GM23338 (cell line): ENCODE data around the gene L3MBTL2.

ENCODE experiments used
- EZH2 ChIP-seq: fragments of 200-600 bp; sonication (generic); IDR thresholded peaks from one replicate; pipeline ENCODE4 v1.8.0; 2017; ENCODE audit warnings: antibody characterized with exemption, mild to moderate bottlenecking, low read depth; ENCODE audit not compliant: unreplicated experiment
- EZH2phosphoT487 ChIP-seq: fragments of 200-600 bp; sonication (generic); IDR thresholded peaks from one replicate; pipeline ENCODE4 v1.8.1; 2018; ENCODE audit warnings: antibody characterized with exemption; ENCODE audit not compliant: unreplicated experiment
- NANOG ChIP-seq: IDR thresholded peaks from 2 replicates; pipeline ENCODE4 v1.6.1; 2016; ENCODE audit warnings: antibody characterized with exemption, borderline replicate concordance
- POLR2AphosphoS5 ChIP-seq: IDR thresholded peaks from 2 replicates; pipeline ENCODE4 v1.6.1; 2016; ENCODE audit warnings: antibody characterized with exemption, low read depth
- TF ChIP-seq, protein P1 (sequence below), 2 experiments: fragments of 200-600 bp in 1 of 2; sonication (generic) in 1 of 2; conservative IDR thresholded peaks; 2 replicates each; pipeline versions ENCODE4 v1.5.1 to v1.6.1; 2016 to 2017; ENCODE audit warnings: antibody characterized with exemption in 2 of 2, low read depth in 2 of 2, mild to moderate bottlenecking in 2 of 2, moderate library complexity in 1 of 2
- TF ChIP-seq, protein P2 (sequence below): IDR thresholded peaks from one replicate; pipeline ENCODE4 v1.6.1; 2018; ENCODE audit warnings: antibody characterized with exemption; ENCODE audit not compliant: unreplicated experiment
- TF ChIP-seq, protein P3 (sequence below): IDR thresholded peaks from 2 replicates; pipeline ENCODE4 v1.6.1; 2016; ENCODE audit warnings: antibody characterized with exemption

GRCh38 chr22:41198027-41198580 is 7.0 kb upstream of the L3MBTL2 start:
- TF ChIP-seq, protein P1, sequence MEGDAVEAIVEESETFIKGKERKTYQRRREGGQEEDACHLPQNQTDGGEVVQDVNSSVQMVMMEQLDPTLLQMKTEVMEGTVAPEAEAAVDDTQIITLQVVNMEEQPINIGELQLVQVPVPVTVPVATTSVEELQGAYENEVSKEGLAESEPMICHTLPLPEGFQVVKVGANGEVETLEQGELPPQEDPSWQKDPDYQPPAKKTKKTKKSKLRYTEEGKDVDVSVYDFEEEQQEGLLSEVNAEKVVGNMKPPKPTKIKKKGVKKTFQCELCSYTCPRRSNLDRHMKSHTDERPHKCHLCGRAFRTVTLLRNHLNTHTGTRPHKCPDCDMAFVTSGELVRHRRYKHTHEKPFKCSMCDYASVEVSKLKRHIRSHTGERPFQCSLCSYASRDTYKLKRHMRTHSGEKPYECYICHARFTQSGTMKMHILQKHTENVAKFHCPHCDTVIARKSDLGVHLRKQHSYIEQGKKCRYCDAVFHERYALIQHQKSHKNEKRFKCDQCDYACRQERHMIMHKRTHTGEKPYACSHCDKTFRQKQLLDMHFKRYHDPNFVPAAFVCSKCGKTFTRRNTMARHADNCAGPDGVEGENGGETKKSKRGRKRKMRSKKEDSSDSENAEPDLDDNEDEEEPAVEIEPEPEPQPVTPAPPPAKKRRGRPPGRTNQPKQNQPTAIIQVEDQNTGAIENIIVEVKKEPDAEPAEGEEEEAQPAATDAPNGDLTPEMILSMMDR (conservative IDR thresholded peaks at IDR 0.05; ENCODE audit: low read depth in 2 of 2): peak in 1 of 2 experiments; percentile 1; a peak in 1 of 4 replicates
- TF ChIP-seq, protein P2, sequence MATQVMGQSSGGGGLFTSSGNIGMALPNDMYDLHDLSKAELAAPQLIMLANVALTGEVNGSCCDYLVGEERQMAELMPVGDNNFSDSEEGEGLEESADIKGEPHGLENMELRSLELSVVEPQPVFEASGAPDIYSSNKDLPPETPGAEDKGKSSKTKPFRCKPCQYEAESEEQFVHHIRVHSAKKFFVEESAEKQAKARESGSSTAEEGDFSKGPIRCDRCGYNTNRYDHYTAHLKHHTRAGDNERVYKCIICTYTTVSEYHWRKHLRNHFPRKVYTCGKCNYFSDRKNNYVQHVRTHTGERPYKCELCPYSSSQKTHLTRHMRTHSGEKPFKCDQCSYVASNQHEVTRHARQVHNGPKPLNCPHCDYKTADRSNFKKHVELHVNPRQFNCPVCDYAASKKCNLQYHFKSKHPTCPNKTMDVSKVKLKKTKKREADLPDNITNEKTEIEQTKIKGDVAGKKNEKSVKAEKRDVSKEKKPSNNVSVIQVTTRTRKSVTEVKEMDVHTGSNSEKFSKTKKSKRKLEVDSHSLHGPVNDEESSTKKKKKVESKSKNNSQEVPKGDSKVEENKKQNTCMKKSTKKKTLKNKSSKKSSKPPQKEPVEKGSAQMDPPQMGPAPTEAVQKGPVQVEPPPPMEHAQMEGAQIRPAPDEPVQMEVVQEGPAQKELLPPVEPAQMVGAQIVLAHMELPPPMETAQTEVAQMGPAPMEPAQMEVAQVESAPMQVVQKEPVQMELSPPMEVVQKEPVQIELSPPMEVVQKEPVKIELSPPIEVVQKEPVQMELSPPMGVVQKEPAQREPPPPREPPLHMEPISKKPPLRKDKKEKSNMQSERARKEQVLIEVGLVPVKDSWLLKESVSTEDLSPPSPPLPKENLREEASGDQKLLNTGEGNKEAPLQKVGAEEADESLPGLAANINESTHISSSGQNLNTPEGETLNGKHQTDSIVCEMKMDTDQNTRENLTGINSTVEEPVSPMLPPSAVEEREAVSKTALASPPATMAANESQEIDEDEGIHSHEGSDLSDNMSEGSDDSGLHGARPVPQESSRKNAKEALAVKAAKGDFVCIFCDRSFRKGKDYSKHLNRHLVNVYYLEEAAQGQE: no peak
- TF ChIP-seq POLR2AphosphoS5 (no peak), EZH2phosphoT487 (no peak), EZH2 (no peak), NANOG (no peak)
- TF ChIP-seq, protein P3, sequence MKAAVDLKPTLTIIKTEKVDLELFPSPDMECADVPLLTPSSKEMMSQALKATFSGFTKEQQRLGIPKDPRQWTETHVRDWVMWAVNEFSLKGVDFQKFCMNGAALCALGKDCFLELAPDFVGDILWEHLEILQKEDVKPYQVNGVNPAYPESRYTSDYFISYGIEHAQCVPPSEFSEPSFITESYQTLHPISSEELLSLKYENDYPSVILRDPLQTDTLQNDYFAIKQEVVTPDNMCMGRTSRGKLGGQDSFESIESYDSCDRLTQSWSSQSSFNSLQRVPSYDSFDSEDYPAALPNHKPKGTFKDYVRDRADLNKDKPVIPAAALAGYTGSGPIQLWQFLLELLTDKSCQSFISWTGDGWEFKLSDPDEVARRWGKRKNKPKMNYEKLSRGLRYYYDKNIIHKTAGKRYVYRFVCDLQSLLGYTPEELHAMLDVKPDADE: no peak
